Measurements from ENCODE around the gene GHDC. TPM values are rescaled to one million over a fixed set of nuclear protein-coding genes. Genes with fewer than 3 reads are reported as not detected.
"Not testable (repeated sequence)": the region's sequence is repeated elsewhere in the genome, so short reads cannot be mapped to it uniquely, and the experiment has no call there.

GHDC gene
- total RNA-seq, 8 experiments from 2014 or later, result 7.0 to 27.3 (median 11.0) TPM

DNA sequence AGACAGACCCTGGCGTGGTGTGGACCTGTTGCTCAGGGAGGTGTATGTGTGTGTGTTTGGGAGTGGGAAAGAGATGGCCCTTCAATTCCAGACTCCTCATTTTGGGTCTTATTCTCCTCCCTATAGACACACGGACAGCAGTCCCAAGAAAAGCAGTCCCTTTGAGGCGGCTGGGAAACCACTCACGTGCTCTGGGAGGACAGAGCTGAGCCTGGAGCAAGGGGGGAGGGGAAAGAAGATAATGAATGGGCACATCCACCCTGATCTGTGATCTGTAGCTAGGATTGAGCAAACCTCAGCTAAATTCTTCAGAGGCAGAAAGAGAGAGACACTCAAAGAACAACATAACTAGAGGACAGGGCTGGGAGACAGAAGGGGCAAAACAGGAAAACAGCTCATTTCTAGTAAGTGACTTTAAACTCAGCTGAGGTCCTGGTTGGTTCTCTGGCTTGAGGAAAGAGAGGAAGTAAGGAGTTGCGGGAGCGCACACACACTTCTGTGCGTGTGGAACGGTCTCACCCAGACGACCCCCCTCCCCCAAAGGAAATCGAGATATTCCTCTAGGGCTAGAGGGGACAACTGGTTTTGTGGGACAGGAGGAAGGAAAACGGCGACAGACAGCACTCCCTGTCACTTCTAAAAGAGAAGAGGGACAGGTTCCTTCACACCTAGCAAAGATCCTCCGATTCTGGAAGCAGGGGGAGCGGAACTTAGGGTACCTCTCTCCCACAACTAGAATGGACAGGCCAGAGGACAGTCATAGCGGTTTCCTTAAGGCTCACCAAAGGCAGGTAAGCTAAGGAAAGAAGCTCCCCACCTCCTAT lies 40.2 kb downstream of the GHDC start:
- peak overlapping the region; percentile 33 to 75 for H3K27ac ChIP-seq
- ATAC-seq (replicated peaks in 6 of 8), result peak in 1 of 8 experiments; percentile 2
- peaks cover 4 to 11% of the 10 kb centered on the region in 2 donors for H3K4me1 ChIP-seq (replicated peaks in 1 of 2)
- in situ Hi-C loops (cut with MboI; ENCODE audit: low pct_unique_long_range_greater_than_20kb in 2 of 9, low sequenced_read_pairs in 9 of 9, unreplicated experiment in 9 of 9), result no loop called here
- peak overlapping the region; percentile 67 to 94 (median 87) for H3K4me3 ChIP-seq
- WGBS, 10 experiments, result 0 to 20% (median 4%) methylated on average over 1 to 8 of the region's 15 CpGs; no CpG with 5 or more reads in 1 of the 10 experiments

DNA sequence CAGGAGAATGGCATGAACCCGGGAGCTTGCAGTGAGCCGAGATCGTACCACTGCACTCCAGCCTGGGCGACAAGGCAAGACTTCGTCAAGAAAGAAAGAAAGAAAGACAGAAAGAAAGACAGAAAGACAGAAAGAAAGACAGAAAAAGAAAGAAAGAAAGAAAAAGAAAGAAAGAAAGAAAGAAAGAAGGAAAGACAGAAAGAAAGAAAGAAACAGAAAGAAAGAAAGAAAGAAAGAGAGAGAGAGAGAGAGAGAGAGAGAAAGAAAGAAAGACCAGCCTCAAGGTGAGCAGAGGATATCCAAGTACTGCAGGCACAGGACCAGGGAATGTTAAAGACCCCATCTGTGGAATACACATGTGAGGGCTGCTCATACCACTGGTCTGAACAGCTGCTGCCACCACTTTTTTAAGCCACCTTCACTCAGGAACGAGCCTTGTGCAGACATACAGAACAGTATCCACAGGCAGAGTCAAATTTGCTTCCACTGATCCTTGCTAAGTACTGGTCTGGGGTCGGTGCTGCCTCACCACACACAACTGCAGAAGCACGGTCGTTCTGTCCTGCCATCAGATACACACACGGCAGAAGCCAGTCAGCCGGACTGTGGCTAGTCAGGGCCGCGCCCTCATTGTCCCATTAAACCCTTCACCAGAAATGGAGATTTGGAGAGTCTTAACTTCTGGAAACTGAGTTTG lies 47.2 kb downstream of the GHDC start:
- in situ Hi-C loops (cut with MboI; ENCODE audit: low pct_unique_long_range_greater_than_20kb in 2 of 9, low sequenced_read_pairs in 9 of 9, unreplicated experiment in 9 of 9), result no loop called here
- ATAC-seq (replicated peaks in 6 of 8), result no peak
- Histone ChIP-seq H3K4me1 (replicated peaks in 1 of 2) (peaks cover 7 to 13% of the 10 kb centered on the region in 2 donors), H3K4me3 (no peak overlapping the region), H3K27ac (no peak overlapping the region)
- WGBS, 10 experiments, result 74 to 100% (median 89%) methylated on average over 2 to 11 of the region's 13 CpGs

DNA sequence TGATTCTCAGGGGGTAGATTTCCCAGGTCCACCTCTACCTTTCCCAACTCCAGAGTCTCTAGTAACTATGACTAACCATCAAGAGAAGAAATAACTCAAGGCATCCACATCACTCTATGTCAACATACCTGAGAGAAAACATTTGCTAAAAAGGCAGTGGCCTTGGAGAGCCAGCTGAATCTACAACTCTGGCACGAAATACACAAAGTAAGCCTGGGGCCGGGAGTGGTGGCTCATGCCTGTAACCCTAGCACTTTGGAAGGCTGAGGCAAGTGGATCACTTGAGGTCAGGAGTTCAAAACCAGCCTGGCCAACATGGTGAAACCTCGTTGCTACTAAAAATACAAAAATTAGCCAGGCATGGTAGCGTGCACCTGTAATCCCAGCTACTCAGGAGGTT lies 51.2 kb downstream of the GHDC start:
- ATAC-seq (replicated peaks in 6 of 8); in situ Hi-C loops (cut with MboI; ENCODE audit: low pct_unique_long_range_greater_than_20kb in 2 of 9, low sequenced_read_pairs in 9 of 9, unreplicated experiment in 9 of 9); H3K4me3 ChIP-seq; H3K27ac ChIP-seq: not testable (repeated sequence)
- 77 to 100% (median 94%) methylated on average over 1 to 4 of the region's 4 CpGs; no CpG with 5 or more reads in 2 of the 10 experiments for WGBS, 10 experiments
- peaks cover 17 to 19% of the 10 kb centered on the region in 2 donors for H3K4me1 ChIP-seq (replicated peaks in 1 of 2)

DNA sequence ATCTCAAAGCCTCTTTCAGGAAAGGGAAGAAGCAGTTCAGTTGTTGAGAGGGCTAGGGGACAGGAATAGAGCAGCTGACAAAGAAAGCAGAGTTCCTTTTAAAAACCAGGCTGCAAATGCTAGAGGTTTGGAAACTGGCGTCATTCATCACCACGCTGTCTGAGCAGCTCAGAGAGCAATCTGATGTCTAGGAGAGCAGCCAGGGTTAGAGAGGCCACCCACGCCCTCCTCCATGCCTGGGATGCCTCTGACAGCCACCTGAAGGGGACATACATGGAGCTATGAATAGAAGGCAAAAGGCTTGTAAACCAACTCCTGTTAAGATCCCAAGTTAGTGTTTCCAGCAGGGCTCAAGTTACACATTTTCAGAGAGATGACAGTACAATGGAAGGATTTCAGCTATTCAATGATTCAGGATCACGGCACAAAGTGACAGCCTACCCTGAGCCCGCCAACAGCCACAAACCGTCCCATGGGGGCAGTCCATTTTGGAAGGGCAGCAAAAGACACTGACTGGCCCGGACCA lies 51.9 kb downstream of the GHDC start:
- in situ Hi-C loops (cut with MboI; ENCODE audit: low pct_unique_long_range_greater_than_20kb in 2 of 9, low sequenced_read_pairs in 9 of 9, unreplicated experiment in 9 of 9), result no loop called here
- Histone ChIP-seq H3K27ac (peak overlapping the region; percentile 36 to 38), H3K4me1 (replicated peaks in 1 of 2) (peaks cover 17 to 19% of the 10 kb centered on the region in 2 donors), H3K4me3 (no peak overlapping the region)
- ATAC-seq (replicated peaks in 6 of 8), result peak in 6 of 8 experiments; percentile 68 to 88 (median 86)
- WGBS, 10 experiments, result 6 to 74% (median 30%) methylated on average over 1 to 5 of the region's 7 CpGs; no CpG with 5 or more reads in 3 of the 10 experiments

DNA sequence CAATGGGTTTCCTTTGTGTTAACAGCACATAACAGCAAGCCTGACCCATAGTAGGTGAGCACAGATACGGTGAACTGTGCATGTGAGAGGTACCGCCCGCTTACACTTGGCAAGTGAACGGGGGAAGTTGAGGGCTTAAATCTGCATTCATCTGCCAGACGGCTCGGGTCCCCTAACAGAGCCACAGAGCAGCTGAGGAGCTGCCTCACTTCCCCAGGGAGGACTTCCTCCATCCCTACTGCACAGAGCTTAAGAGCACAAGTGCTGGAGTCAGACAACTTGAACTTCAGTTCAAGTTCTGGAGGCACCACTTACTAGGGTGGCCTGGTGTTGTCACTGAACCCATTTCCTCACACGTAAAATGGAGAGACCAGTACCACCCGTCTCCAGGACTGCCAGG lies 52.9 kb downstream of the GHDC start:
- WGBS, 10 experiments, result 40 to 94% (median 80%) methylated on average over 1 to 6 of the region's 8 CpGs; no CpG with 5 or more reads in 5 of the 10 experiments
- no peak for ATAC-seq (replicated peaks in 6 of 8)
- no peak overlapping the region for H3K27ac ChIP-seq
- H3K4me1 ChIP-seq (replicated peaks in 1 of 2), result peaks cover 17 to 19% of the 10 kb centered on the region in 2 donors
- in situ Hi-C loops (cut with MboI; ENCODE audit: low pct_unique_long_range_greater_than_20kb in 2 of 9, low sequenced_read_pairs in 9 of 9, unreplicated experiment in 9 of 9), result no loop called here
- no peak overlapping the region for H3K4me3 ChIP-seq

DNA sequence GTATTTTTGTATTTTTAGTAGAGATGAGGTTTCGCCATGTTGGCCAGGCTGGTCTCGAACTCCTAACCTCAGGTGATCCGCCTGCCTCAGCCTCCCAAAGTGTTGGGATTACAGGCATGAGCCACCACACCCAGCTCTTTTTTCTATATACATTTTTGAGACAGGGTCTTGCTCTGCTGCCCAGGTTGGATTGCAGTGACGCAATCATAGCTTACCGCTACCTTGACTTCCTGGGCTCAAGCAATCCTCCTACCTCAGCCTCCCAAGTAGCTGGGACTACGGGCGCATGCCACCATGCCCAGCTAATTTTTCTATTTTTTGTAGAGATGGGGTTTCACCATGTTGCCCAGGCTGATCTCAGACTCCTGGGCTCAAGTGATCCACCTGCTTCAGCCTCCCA lies 53.6 kb downstream of the GHDC start:
- ATAC-seq (replicated peaks in 6 of 8); in situ Hi-C loops (cut with MboI; ENCODE audit: low pct_unique_long_range_greater_than_20kb in 2 of 9, low sequenced_read_pairs in 9 of 9, unreplicated experiment in 9 of 9); H3K27ac ChIP-seq; H3K4me3 ChIP-seq: not testable (repeated sequence)
- 80 to 100% (median 90%) methylated on average over 1 to 7 of the region's 7 CpGs; no CpG with 5 or more reads in 5 of the 10 experiments for WGBS, 10 experiments
- peaks cover 17 to 19% of the 10 kb centered on the region in 2 donors for H3K4me1 ChIP-seq (replicated peaks in 1 of 2)

Other genes with a start within 250 kb of the GHDC start
- 10 to 100 TPM; 20.5 to 99.0 (median 51.0) TPM for gene CNP, start 227.7 kb downstream of the GHDC start, total RNA-seq
- 100 to 1,000 TPM in 4 of 8 experiments, 10 to 100 TPM in 4; 56.4 to 143 (median 93.6) TPM for gene DNAJC7, start 177.1 kb downstream of the GHDC start, total RNA-seq
- 10 to 100 TPM; 32.3 to 65.8 (median 51.8) TPM for gene NKIRAS2, start 174.4 kb downstream of the GHDC start, total RNA-seq
- 1 to 10 TPM in 5 of 8 experiments, under 1 TPM in 3; 0.25 to 2.9 (median 2.1) TPM for gene C17orf113, start 143.9 kb downstream of the GHDC start, total RNA-seq
- gene ZNF385C, start 96.0 kb downstream of the GHDC start, total RNA-seq, result 1 to 10 TPM in 5 of 8 experiments, under 1 TPM in 3; 0.51 to 4.2 (median 1.9) TPM
- gene DHX58, start 81.8 kb downstream of the GHDC start, total RNA-seq, result 10 to 100 TPM in 1 of 8 experiments, 1 to 10 TPM in 4, under 1 TPM in 3; 0.33 to 29.3 (median 3.3) TPM
- 10 to 100 TPM in 7 of 8 experiments, 1 to 10 TPM in 1; 9.1 to 48.3 (median 19.2) TPM for gene KAT2A, start 73.1 kb downstream of the GHDC start, total RNA-seq
- under 1 TPM; 0.18 to 1.00 (median 0.51) TPM for gene HSPB9, start 71.7 kb downstream of the GHDC start, total RNA-seq
- 100 to 1,000 TPM in 3 of 8 experiments, 10 to 100 TPM in 5; 52.6 to 135 (median 92.6) TPM for gene RAB5C, start 39.5 kb downstream of the GHDC start, total RNA-seq
- gene KCNH4, start 13.4 kb downstream of the GHDC start, total RNA-seq, result under 1 TPM; 0.13 to 0.33 (median 0.20) TPM
- not detected for gene HCRT, start 9.0 kb downstream of the GHDC start, total RNA-seq
- gene STAT5B, start 81.9 kb upstream of the GHDC start, total RNA-seq, result 10 to 100 TPM; 21.6 to 27.7 (median 23.5) TPM
- gene STAT5A, start 94.0 kb upstream of the GHDC start, total RNA-seq, result 10 to 100 TPM in 1 of 8 experiments, 1 to 10 TPM in 6, under 1 TPM in 1; 0.93 to 12.0 (median 3.0) TPM
- 100 to 1,000 TPM in 4 of 8 experiments, 10 to 100 TPM in 4; 31.4 to 386 (median 106) TPM for gene STAT3, start 193.9 kb upstream of the GHDC start, total RNA-seq
- 10 to 100 TPM in 4 of 8 experiments, under 1 TPM in 4; 0.05 to 74.8 (median 12.8) TPM for gene CAVIN1, start 228.8 kb upstream of the GHDC start, total RNA-seq

All from motor neuron (in vitro differentiated cells).